ENCODE measurements around the gene PLIN5. TPM values are rescaled to one million over a fixed set of nuclear protein-coding genes. Genes with fewer than 3 reads are reported as not detected.

The PLIN5 gene
- total and polyA plus RNA-seq, 2 of the 8 experiments (the other 6 are each of a cell fraction or from before 2014, with no cell fraction given): 2.0 to 2.5 TPM

DNA sequence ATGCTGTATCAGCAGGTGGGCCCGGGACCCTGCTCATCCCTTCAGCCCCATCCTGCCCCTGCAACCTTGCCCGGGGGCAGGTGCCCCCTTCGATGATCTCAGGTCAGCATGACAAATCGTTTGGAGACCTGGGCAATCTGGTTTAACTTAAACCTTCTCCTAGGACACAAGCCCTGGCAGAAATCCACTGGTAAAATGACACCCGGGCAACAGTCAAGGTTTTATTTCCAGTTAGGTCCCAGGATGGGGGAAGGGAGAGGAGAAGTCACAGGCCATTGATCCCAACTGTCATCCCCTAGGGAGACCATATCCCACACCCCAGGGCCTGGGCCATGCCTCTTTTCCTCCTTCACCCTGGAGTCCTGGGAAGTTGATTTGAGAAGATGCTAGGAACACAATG lies 1.8 kb upstream of the PLIN5 start (continued):
- TF ChIP-seq, protein P1, sequence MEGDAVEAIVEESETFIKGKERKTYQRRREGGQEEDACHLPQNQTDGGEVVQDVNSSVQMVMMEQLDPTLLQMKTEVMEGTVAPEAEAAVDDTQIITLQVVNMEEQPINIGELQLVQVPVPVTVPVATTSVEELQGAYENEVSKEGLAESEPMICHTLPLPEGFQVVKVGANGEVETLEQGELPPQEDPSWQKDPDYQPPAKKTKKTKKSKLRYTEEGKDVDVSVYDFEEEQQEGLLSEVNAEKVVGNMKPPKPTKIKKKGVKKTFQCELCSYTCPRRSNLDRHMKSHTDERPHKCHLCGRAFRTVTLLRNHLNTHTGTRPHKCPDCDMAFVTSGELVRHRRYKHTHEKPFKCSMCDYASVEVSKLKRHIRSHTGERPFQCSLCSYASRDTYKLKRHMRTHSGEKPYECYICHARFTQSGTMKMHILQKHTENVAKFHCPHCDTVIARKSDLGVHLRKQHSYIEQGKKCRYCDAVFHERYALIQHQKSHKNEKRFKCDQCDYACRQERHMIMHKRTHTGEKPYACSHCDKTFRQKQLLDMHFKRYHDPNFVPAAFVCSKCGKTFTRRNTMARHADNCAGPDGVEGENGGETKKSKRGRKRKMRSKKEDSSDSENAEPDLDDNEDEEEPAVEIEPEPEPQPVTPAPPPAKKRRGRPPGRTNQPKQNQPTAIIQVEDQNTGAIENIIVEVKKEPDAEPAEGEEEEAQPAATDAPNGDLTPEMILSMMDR (IDR thresholded peaks at IDR 0.05; ENCODE audit: control extremely low read depth in 1 of 3, insufficient read depth in 1 of 3, low read depth in 1 of 3, low read length in 3 of 3): no peak
- TF ChIP-seq CBX5 (IDR thresholded peaks at IDR 0.05; ENCODE audit: low read depth, low read length): no peak
